Right atrium auricular region (tissue), 2 donors: Measurements from ENCODE around the gene SRP9. TPM values are rescaled to one million over a fixed set of nuclear protein-coding genes. Genes with fewer than 3 reads are reported as not detected.

Experiments
- DNase-seq: peaks from one replicate; pipeline ENCODE4 v3.0.0-alpha.2; 2019; ENCODE audit warnings: low spot score
- H3K27ac ChIP-seq, 2 donors: fragments of 200-600 bp; sonication (generic); 1 replicate in 1 of 2; 2 replicates in 1 of 2; pipeline ENCODE4 v1.5.1; 2016 to 2019
- H3K27me3 ChIP-seq, 2 donors: fragments of 200-600 bp; sonication (generic); one replicate each; pipeline versions ENCODE4 v1.5.1 to v1.6.0; 2017 to 2019
- H3K36me3 ChIP-seq: fragments of 200-600 bp; sonication (generic); one replicate; pipeline ENCODE4 v1.5.1; 2016
- H3K4me1 ChIP-seq, 2 donors: fragments of 200-600 bp; sonication (generic); one replicate each; pipeline versions ENCODE4 v1.5.1 to v1.6.0; 2017 to 2019
- H3K4me3 ChIP-seq, 2 donors: fragments of 200-600 bp; sonication (generic); 1 replicate in 1 of 2; 2 replicates in 1 of 2; pipeline ENCODE4 v1.5.1; 2017 to 2019; ENCODE audit warnings: mild to moderate bottlenecking in 1 of 2, moderate library complexity in 1 of 2
- H3K9me3 ChIP-seq, 2 donors: fragments of 200-600 bp; sonication (generic); one replicate each; pipeline ENCODE4 v1.5.1; 2019
- total RNA-seq, 2 donors: library from RNA; depleted of rRNA; stranded (reverse); fragments of >200 nt; gene quantifications; one replicate each; pipeline ENCODE4 v1.1.0, GENCODE V29; 2016
- TF ChIP-seq, protein P1 (sequence below), 2 donors: fragments of 200-600 bp; sonication (generic); IDR thresholded peaks; one replicate each; pipeline ENCODE4 v1.5.1; 2019; ENCODE audit warnings: antibody characterized with exemption in 2 of 2

SRP9 gene
- total RNA-seq, 2 donors from 2014 or later = 143 to 216 TPM

DNA sequence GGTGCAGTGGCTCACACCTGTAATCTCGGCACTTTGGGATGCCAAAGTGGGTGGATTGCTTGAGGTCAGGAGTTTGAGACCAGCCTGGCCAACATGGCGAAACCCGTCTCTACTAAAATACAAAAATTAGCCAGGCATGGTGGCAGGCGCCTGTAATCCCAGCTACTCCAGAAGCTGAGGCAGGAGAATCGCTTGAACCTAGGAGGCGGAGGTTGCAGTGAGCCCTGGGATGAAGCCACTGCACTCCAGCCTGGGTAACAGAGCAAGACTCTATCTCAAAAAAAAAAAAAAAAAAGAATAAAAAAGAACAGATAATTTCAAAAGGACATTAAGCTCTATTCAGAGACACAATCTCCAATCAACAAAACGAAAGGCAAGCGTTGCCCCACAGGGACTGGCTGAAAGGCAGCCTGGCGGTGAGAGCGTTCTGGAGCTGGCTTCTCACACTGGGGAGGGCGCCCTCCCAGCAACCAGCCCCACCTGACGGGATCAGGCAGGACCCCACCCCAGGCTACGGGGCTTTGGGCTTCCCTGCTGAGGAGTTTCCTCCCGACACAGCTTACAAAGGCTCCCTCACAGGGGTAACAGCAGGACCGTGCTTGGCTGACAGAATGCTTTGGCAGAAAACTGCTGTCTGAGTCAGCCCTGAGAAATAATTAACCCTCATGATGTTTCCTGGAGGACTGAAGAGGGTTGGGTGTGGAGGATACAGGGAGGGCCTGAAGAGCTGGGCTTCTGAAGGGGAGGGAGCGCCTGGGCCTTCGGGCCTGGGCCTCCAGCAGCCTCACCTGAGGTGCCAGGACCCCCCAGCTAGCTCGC is 31.1 kb upstream of the SRP9 start:
- H3K36me3 ChIP-seq = no peaks in the 10 kb centered on the region
- H3K9me3 ChIP-seq = no peaks in the 10 kb centered on the region
- peak; percentile 84 for DNase-seq
- peak overlapping the region; percentile 92 to 98 for H3K27ac ChIP-seq
- peaks cover 0 to 40% of the 10 kb centered on the region in 2 donors for H3K4me1 ChIP-seq
- no peaks in the 10 kb centered on the region for H3K27me3 ChIP-seq
- H3K4me3 ChIP-seq = peak overlapping the region; percentile 40 to 49
- TF ChIP-seq, protein P1, sequence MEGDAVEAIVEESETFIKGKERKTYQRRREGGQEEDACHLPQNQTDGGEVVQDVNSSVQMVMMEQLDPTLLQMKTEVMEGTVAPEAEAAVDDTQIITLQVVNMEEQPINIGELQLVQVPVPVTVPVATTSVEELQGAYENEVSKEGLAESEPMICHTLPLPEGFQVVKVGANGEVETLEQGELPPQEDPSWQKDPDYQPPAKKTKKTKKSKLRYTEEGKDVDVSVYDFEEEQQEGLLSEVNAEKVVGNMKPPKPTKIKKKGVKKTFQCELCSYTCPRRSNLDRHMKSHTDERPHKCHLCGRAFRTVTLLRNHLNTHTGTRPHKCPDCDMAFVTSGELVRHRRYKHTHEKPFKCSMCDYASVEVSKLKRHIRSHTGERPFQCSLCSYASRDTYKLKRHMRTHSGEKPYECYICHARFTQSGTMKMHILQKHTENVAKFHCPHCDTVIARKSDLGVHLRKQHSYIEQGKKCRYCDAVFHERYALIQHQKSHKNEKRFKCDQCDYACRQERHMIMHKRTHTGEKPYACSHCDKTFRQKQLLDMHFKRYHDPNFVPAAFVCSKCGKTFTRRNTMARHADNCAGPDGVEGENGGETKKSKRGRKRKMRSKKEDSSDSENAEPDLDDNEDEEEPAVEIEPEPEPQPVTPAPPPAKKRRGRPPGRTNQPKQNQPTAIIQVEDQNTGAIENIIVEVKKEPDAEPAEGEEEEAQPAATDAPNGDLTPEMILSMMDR (IDR thresholded peaks at IDR 0.05) = peak in 1 of 2 donors; percentile 21

DNA sequence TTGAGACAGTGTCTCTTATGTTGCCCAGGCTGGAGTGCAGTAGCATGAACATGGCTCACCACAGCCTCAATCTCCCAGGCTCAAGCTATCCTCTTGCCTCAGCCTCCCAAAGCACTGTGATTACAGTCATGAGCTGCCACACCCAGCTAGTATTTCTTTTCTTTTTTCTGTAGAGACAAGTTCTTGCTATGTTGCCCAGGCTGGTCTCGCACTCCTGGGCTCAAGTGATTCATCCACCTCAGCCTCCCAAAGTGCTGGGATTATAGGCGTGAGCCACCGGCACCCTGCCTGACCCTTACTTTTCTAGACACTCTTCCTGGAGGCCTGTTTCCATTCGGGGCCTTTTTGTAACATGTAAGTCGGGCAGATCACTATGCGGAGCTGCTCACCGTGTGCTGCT is 30.1 kb upstream of the SRP9 start:
- no peaks in the 10 kb centered on the region for H3K36me3 ChIP-seq
- no peaks in the 10 kb centered on the region for H3K9me3 ChIP-seq
- TF ChIP-seq, protein P1 (IDR thresholded peaks at IDR 0.05) = no peak
- peaks cover 0 to 49% of the 10 kb centered on the region in 2 donors for H3K4me1 ChIP-seq
- H3K4me3 ChIP-seq = no peak overlapping the region
- peak overlapping the region; percentile 92 to 98 for H3K27ac ChIP-seq
- DNase-seq = no peak
- no peaks in the 10 kb centered on the region for H3K27me3 ChIP-seq

DNA sequence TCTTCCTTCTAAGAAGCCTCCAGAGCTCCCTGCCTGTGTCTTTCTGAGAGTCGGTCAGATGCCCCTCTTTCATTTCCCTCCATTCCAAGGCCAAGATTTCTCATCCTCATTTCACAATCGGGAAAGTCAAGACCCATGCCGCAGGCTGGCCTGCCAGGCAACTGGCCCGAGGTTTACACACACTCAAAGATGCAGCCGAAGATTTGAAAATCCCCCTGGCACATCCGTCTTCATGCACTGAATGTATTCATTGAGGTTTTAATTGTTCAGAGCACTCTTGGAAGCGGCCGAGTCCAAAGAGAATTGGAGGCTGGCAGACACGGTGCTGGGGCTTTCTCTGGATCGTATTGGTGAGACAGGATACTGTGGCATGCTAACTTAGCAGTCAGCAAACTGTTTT is 29.1 kb upstream of the SRP9 start:
- Histone ChIP-seq H3K4me3 (no peak overlapping the region), H3K27me3 (no peaks in the 10 kb centered on the region), H3K36me3 (no peaks in the 10 kb centered on the region), H3K9me3 (no peaks in the 10 kb centered on the region), H3K4me1 (peaks cover 0 to 55% of the 10 kb centered on the region in 2 donors), H3K27ac (no peak overlapping the region)
- DNase-seq = no peak
- TF ChIP-seq, protein P1 (IDR thresholded peaks at IDR 0.05) = no peak

DNA sequence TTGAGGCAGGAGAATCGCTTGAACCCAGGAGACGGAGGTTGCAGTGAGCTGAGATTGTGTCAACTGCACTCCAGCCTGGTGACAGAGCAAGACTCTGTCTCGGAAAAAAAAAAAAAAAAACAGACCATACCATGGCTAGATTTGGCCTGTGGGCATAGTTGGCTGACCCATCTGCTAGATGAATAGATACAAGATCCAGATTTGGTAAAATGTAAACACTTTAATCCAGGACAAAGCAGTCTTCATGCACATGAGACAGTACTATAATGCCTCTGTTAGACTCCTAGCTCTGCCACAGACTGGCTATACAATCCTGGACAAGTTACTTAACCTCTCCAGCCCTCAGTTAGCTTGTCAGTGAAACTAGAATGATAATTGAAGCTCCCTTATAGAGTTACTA is 27.9 kb upstream of the SRP9 start:
- DNase-seq = no peak
- TF ChIP-seq, protein P1 (IDR thresholded peaks at IDR 0.05) = no peak
- H3K4me1 ChIP-seq = peaks cover 0 to 64% of the 10 kb centered on the region in 2 donors

DNA sequence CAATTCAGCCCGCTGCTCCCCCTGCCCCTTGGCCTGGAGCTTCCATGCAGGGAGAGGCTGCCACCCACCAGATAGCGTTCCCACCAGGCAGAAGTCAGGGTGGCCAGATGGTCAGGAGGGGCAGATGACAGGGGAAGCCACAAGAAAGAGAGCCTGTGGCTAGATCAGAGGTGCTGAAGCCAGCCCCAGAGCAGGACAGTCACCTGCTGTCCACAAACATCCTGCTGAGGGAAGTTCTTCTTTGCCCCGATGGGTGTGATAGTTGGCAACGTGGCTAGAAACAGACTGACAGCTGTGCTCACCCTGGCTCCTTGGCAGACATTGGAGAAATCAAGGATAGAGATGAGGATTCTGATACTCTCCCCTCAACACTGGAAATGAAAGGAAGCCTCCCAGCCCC is 27.2 kb upstream of the SRP9 start:
- no peaks in the 10 kb centered on the region for H3K27me3 ChIP-seq
- TF ChIP-seq, protein P1 (IDR thresholded peaks at IDR 0.05) = no peak
- peaks cover 0 to 71% of the 10 kb centered on the region in 2 donors for H3K4me1 ChIP-seq
- no peak overlapping the region for H3K4me3 ChIP-seq
- no peaks in the 10 kb centered on the region for H3K9me3 ChIP-seq
- no peak for DNase-seq
- peak overlapping the region; percentile 24 to 65 for H3K27ac ChIP-seq
- no peaks in the 10 kb centered on the region for H3K36me3 ChIP-seq

More for the DNA sequence above, 27.9 kb upstream of the SRP9 start:
- Histone ChIP-seq H3K4me3 (no peak overlapping the region), H3K36me3 (no peaks in the 10 kb centered on the region), H3K27me3 (no peaks in the 10 kb centered on the region), H3K9me3 (no peaks in the 10 kb centered on the region), H3K27ac (peak overlapping the region in 1 of 2 donors; percentile 65)
